ENCODE results near the gene SESN1. TPM values are rescaled to one million over a fixed set of nuclear protein-coding genes. Genes with fewer than 3 reads are reported as not detected.

Gene SESN1
- total RNA-seq, 1 donor from 2014 or later = 32.3 TPM

- no peak for DNase-seq (ENCODE audit: low read depth, low spot score)
Observed at GRCh38 chr6:108941859-108942258, 152.8 kb downstream of the SESN1 start.

DNA sequence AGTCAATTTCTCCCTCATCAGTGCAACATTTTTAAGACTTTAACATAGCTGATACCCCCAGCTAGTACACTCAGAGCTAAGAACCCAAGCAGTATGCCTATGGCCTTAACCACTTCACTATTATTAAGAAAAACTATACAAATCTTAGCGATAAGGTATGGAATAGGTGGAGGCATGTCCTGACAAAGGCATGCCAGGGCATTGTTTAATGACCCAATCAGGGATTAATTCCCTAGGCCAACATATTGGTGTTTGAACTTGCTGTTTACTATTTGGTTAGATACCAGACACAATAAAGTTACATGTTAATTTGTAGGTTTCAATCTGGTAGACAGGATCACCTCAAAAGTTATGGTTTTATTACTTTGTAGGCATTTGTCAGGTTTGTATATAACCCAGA is 153.4 kb downstream of the SESN1 start:
- DNase-seq (ENCODE audit: low read depth, low spot score) = no peak

- DNase-seq (ENCODE audit: low read depth, low spot score) = no peak
Observed at GRCh38 chr6:108940741-108941140, 153.9 kb downstream of the SESN1 start.

- DNase-seq (ENCODE audit: low read depth, low spot score) = no peak
Observed at GRCh38 chr6:108937170-108937569, 157.5 kb downstream of the SESN1 start.

Other genes starting within 250 kb of the SESN1 start
- 0.99 and 1.1 TPM in 2 replicates for gene ARMC2, start 246.4 kb downstream of the SESN1 start, total RNA-seq
- 22.0 and 30.3 TPM in 2 replicates for gene CEP57L1, start 661 bp upstream of the SESN1 start, total RNA-seq